ENCODE data around the gene GSG1L.

DNA sequence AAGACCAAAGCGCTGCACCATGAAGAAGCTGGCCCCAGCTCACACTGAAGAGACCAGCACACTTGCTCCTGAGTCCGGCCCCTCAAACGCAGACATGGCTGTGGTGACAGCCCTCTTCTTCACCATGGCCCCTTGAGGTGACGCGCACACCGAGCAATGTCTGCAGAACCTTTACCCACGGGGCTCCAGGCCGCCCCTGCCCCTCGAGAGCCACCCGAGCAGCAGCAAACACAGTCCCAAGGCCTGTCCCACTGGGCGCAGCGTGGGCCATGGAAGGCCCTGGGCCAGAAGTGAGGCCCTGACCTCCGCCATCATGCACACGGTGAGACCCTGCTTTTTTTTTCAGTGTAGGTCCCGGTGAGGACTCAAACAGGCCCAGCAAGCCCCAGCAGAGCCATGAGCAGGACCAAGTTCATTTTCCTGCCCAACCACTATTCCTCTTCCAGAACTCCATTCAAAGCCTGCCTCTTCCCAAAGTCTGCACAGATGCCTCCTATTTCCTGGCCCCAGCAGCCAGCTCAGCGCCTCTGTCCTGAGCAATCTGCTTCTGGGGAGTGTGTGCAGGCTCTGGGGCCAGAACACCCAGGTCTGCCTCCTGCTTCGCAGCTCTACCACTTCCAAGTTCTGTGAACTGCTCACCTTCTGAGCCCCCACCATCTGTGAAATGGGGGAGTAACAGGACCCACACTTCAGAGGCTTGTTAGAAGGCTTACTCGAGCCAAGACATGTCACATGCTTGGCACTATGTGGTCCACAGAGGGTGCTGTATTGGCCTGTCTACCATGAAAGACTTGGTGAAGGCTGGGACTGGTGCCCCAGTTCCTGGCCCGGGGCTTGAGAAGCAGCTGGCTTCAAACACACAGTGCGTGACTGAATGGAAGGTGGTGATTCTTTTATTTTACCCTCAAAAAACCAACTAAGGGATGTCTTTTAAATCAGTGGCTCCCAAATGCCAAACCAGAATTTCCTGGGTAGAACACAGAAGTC lies 35.7 kb upstream of the GSG1L start:
- TF ChIP-seq, protein P1, sequence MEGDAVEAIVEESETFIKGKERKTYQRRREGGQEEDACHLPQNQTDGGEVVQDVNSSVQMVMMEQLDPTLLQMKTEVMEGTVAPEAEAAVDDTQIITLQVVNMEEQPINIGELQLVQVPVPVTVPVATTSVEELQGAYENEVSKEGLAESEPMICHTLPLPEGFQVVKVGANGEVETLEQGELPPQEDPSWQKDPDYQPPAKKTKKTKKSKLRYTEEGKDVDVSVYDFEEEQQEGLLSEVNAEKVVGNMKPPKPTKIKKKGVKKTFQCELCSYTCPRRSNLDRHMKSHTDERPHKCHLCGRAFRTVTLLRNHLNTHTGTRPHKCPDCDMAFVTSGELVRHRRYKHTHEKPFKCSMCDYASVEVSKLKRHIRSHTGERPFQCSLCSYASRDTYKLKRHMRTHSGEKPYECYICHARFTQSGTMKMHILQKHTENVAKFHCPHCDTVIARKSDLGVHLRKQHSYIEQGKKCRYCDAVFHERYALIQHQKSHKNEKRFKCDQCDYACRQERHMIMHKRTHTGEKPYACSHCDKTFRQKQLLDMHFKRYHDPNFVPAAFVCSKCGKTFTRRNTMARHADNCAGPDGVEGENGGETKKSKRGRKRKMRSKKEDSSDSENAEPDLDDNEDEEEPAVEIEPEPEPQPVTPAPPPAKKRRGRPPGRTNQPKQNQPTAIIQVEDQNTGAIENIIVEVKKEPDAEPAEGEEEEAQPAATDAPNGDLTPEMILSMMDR (IDR thresholded peaks at IDR 0.05; ENCODE audit: low read depth, low read length): no peak
- TF ChIP-seq POLR2A (IDR thresholded peaks at IDR 0.05; ENCODE audit: extremely low read depth, insufficient read length): no peak
- TF ChIP-seq, protein P2, sequence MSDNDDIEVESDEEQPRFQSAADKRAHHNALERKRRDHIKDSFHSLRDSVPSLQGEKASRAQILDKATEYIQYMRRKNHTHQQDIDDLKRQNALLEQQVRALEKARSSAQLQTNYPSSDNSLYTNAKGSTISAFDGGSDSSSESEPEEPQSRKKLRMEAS (IDR thresholded peaks at IDR 0.05; ENCODE audit: low read depth, low read length): no peak

All from NB4 (cell line).